Activated CD4-positive, alpha-beta T cell treated with anti-CD3 and anti-CD28 coated beads, Interleukin-2, amount 50 U/mL, for 48 hours (primary cell): ENCODE data around the gene ATXN7L1.

Experiments
- DNase-seq, 2 experiments: peaks; one replicate each; pipeline ENCODE4 v3.0.0-alpha.2; 2020

ATXN7L1 gene

GRCh38 chr7:105639667-105640493, 236.5 kb downstream of the ATXN7L1 start:
- DNase-seq = no peak

- no peak for DNase-seq
Measured at GRCh38 chr7:105638902-105639495, 237.4 kb downstream of the ATXN7L1 start.

GRCh38 chr7:105638334-105638733, 238.1 kb downstream of the ATXN7L1 start:
- DNase-seq = no peak

GRCh38 chr7:105637755-105638154, 238.6 kb downstream of the ATXN7L1 start:
- DNase-seq = no peak

GRCh38 chr7:105636982-105637381, 239.4 kb downstream of the ATXN7L1 start:
- DNase-seq = no peak

DNA sequence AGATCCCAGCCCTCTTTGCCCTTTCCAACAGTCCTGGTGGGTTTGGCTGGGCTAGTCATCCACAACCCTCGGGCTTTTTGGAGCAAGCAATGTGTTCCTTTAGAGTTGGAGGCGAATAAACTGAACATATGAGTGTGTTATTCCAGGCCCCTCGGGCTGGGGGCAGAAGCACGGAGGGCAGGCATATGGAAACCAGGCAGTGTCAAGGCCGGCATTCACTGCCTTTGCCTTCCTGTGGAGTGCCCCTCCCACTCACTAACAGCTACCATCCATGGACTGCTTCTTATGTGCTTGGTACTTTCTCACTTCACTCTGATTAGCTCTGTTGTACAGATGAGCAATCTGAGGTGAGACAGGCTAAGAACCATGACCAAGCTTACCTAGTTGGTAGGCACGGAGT, 241.2 kb downstream of the ATXN7L1 start:
- no peak for DNase-seq

GRCh38 chr7:105625986-105626385, 250.4 kb downstream of the ATXN7L1 start:
- no peak for DNase-seq

DNA sequence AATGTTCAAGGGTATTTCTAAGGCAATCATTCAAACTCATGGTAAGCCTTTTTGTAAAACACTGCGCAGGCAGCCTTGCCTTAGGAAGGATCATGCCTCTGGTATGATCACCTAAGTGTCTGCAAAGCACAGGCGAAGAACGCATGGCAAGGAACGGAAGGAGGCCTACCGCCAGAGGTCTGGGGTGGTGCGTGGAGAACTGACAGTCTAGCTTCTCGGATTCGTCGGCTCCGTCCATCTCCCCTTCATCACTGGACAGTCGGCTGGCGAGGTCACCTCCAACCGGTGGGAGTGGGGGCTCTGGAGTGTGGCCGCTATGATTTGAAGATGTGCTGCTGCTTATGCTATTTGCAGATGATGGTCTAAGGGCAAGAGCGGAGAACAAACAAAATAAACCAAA, 252.5 kb downstream of the ATXN7L1 start:
- no peak for DNase-seq

DNA sequence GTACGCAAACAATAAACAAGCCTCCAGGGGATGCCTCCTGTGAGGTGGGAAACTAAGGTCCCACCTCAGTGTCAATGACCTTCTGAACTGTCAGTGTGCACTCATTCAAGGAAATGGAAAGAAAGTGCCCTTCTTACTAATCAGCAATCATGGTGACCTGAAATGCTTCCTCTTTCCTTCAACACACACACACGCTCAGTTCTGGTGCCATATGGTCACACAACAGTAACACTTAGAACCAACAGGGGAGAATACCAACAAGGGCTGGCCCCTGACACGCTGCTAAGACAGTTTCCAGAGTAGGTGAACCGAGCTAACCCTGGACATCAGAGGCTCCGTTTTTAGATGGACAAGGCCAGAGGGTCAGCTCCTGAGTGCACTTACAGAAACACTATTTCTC, 253.0 kb downstream of the ATXN7L1 start:
- no peak for DNase-seq

- no peak for DNase-seq
Measured at GRCh38 chr7:105622106-105622731, 254.2 kb downstream of the ATXN7L1 start.

DNA sequence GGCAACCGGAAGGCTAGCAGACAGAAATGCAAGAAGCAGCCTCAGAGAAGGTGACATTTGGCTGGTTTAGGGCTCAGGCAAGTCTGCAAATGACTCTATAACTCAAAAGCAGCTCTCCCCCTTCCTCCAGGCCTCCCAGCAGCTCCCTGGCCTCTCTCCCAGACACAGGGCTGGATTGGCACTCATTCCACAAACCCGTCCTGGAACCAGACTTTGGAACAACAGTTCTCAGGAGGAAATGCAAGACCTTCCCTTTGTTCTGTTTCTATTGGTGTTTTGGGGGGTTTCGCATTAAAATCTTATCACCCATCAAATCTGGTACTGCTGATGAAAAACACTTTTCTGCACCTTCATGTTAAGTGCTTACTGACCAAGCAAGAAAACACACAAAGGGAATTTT, 254.8 kb downstream of the ATXN7L1 start:
- no peak for DNase-seq

GRCh38 chr7:105621176-105621575, 255.2 kb downstream of the ATXN7L1 start:
- DNase-seq = no peak

- no peak for DNase-seq
Measured at GRCh38 chr7:105619590-105619989, 256.8 kb downstream of the ATXN7L1 start.

DNA sequence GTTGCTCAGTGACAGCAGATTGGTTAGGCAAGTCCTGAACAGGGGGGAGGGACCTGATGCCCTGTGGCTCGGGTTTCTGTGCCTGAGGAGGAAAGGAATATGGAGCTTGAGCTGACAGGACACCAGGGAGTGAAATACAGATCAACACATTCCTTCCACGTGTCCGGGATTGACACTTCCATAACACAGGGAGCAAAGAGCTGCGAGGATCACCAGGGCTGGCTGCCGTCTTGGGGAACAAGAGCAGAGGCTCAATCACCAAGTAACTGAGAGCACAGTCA, 258.4 kb downstream of the ATXN7L1 start:
- no peak for DNase-seq

- no peak for DNase-seq
Measured at GRCh38 chr7:105617280-105618015, 259.0 kb downstream of the ATXN7L1 start.

DNA sequence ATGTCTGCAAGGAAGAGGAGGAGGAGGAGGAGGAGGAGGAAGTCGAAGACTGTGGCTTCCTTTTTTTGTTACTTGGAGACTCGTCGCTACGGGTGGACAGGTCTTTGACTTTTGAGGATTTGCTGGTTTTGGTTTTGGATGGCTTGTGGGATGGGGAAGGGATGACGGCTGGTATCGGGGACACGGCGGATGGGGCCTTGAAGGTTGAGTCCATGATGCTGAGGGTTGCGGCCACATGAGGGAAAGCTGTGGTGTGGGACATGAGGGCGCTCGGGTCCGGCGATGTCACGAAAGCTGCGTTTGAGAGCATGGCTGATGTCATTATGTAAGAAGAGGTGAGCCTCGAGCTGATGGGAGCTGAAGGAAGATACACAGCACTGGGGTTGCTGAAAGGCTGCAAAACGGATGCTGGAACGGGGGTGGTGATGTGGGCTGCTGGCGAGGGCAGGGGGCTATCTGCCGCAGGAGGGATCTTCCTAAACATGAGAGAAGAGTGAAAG, 262.0 kb downstream of the ATXN7L1 start:
- no peak for DNase-seq

DNA sequence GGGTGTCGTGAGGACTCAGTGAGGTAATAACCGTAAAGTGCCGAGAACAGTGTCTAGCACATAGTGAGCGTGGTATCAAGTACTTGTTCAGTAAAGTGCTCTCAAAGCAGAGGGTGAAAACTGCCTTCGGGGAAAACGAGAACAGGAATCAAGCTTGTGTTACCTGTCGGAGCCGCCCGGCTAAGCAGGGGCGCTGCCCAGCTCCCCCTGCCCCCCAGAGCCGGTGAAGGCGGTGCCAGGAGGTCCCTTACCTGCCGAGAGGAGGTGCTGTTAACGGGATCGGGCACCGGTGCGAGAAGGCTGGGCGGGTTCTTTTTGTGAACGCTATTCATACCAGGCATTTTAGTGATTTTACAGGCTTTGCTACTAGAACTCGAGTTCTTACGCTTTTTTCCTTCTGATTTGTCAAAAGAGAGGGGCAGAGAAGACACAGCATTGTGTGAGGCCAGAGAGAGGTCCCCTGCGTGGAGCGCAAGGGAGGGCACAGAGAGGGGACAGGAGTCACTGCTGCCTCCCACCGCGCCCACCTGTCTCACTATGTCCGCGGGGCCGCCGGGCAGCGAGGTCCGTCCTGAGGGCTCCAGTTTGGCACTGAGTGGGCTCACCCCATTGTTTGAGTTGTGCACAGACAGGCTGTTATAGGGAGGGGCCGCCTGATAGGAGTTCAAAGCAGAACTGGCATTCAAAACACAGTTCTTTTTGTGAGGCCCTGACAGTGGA, 262.6 kb downstream of the ATXN7L1 start:
- DNase-seq = no peak

DNA sequence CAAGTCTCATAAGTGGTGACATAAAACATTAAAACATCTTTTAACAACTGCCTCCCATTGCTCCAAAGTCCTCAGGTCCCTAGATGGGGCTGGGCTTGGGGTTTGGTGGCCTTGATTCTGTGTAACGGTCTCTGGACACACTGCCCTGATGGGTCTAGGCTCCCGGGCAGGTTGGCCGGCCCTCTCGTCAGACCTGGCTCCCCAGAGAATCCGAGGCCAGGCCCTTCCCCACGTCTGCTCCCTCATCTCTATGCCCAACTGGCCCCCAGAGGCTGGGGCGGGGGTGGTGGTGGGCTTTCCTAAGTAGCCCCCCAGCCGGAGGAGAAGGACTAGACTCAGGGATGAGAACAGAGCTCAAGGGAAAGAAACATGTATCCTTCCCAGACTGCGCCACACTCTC, 263.6 kb downstream of the ATXN7L1 start:
- no peak for DNase-seq

DNA sequence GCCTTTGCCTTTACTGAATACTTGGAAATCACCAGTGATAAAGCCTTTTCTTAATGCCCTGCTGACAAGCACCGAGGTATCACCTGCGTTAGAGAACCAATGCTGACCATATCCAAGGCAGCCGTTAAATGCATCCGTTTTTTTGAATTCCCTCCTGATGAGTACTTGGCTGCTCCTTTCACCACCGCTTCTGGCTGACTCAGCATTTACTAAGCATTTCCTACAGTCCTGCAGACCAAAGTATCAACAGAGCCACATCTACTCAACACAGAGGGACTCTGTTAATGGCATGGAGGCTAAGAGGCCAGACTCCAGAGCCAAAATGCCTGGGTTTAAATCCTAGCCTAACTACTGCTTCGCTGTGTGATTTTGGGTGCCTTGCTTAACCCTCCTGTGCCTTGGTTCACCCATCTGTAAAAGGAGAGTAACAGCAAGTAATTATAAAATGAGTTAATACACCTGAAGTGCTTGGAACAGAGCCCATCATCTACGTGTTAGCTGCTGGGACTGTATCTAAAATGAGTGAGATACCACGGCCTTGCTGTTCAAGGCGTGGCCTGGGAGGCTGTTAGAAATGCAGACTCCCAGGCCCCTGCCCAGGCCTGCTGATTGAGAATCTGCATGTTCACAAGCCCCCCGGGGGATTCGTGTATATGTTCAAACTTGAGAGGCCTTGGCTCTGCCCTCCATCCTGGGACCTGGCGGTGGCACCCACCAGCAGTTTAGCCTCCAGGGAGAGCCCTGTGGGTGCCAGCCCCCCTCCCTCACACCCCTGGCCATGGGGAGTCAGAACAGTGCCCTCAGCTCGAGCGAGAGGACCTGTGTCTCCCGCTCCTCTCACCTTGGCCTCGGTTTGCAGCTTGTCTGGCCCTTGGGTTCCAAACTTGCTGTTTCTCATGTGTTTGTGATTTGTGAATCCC, 264.3 kb downstream of the ATXN7L1 start:
- DNase-seq = no peak

- no peak for DNase-seq
Measured at GRCh38 chr7:105610165-105610930, 266.1 kb downstream of the ATXN7L1 start.
